H1 (cell line): Measurements from ENCODE around the gene FGGY. TPM values are rescaled to one million over a fixed set of nuclear protein-coding genes. Genes with fewer than 3 reads are reported as not detected.

Experiments
- TAF7 ChIP-seq: optimal IDR thresholded peaks from 2 replicates; pipeline ENCODE3; 2011; ENCODE audit warnings: low read depth, mild to moderate bottlenecking, inconsistent platforms, low read length, moderate library complexity, borderline replicate concordance
- polyA plus RNA-seq, 7 experiments: library from polyadenylated mRNA; depleted of rRNA in 3 of 7; stranded (reverse) in 5 of 7; unstranded in 2 of 7; fragments of >200 nt in 5 of 7; fragments of 200-250 nt in 2 of 7; gene quantifications; 1 replicate in 5 of 7; 2 replicates in 1 of 7; 4 replicates in 1 of 7; pipeline versions ENCODE4 v1.2.1 to v1.2.3, GENCODE V29; 2011 to 2013; ENCODE audit warnings: missing spikeins in 2 of 7, mixed read lengths in 2 of 7
- total RNA-seq: library from RNA; stranded (reverse); fragmentation: NEBNext Ultra II Directional; extraction: Animal tissue kit (Norgen Biotek cat#: 25700); gene quantifications from 2 replicates; pipeline ENCODE4 v1.2.1, GENCODE V29; 2021

FGGY gene
- total and polyA plus RNA-seq, 2 of the 8 experiments (the other 6 are each of a cell fraction or from before 2014, with no cell fraction given), result 10.3 to 12.5 TPM

- TF ChIP-seq TAF7, result no peak
These were observed 137.4 kb downstream of the FGGY start (continued) for GRCh38 chr1:59434336-59434735.
